SJSA1 (cell line): Measurements from ENCODE around the gene TARBP1. TPM values are rescaled to one million over a fixed set of nuclear protein-coding genes. Genes with fewer than 3 reads are reported as not detected.
"Not testable (repeated sequence)": the region's sequence is repeated elsewhere in the genome, so short reads cannot be mapped to it uniquely, and the experiment has no call there.

Experiments used
- DNase-seq, 2 experiments: peaks; one replicate each; pipeline ENCODE4 v3.0.0-alpha.2; 2015 to 2020; ENCODE audit warnings: low spot score in 2 of 2, low read depth in 1 of 2
- H3K27ac ChIP-seq: fragments of 250-450 bp; sonication (Bioruptor Pico); 2 replicates; pipeline ENCODE4 v1.5.1; 2020; ENCODE audit warnings: mild to moderate bottlenecking, moderate library complexity
- H3K27me3 ChIP-seq: fragments of 250-450 bp; sonication (Bioruptor Pico); replicated peaks from 2 replicates; pipeline ENCODE4 v1.5.1; 2020; ENCODE audit warnings: mild to moderate bottlenecking, moderate library complexity
- H3K36me3 ChIP-seq: fragments of 250-450 bp; sonication (Bioruptor Pico); 2 replicates; pipeline ENCODE4 v1.5.1; 2020; ENCODE audit warnings: mild to moderate bottlenecking
- H3K4me1 ChIP-seq: fragments of 250-450 bp; sonication (Bioruptor Pico); replicated peaks from 2 replicates; pipeline ENCODE4 v1.6.1; 2021; ENCODE audit warnings: mild to moderate bottlenecking
- H3K4me3 ChIP-seq: fragments of 250-450 bp; sonication (Bioruptor Pico); 2 replicates; pipeline ENCODE4 v1.5.1; 2020; ENCODE audit warnings: mild to moderate bottlenecking
- H3K9me3 ChIP-seq: fragments of 250-450 bp; sonication (Bioruptor Pico); replicated peaks from 2 replicates; pipeline ENCODE4 v1.5.1; 2020; ENCODE audit warnings: mild to moderate bottlenecking
- total RNA-seq: library from RNA; depleted of rRNA; stranded (reverse); fragments of >200 nt; shearing (Covaris generic); gene quantifications from 2 replicates; pipeline ENCODE4 v1.2.3, GENCODE V29; 2014

Gene TARBP1
- total RNA-seq, 1 experiment from 2014 or later: 18.9 TPM

- H3K4me3 ChIP-seq: no peak overlapping the region
- H3K27me3 ChIP-seq: no peaks in the 10 kb centered on the region
- H3K9me3 ChIP-seq: no peaks in the 10 kb centered on the region
- no peaks in the 10 kb centered on the region; the same call in 1 of the 2 replicates for H3K4me1 ChIP-seq
- H3K36me3 ChIP-seq: no peaks in the 10 kb centered on the region; the same call in 1 of the 2 replicates
- no peak overlapping the region for H3K27ac ChIP-seq
- no peak for DNase-seq
Observed at GRCh38 chr1:234400773-234401172, 78.2 kb downstream of the TARBP1 start.

GRCh38 chr1:234399515-234399914 lies 79.5 kb downstream of the TARBP1 start:
- H3K4me1 ChIP-seq, H3K27me3 ChIP-seq, H3K4me3 ChIP-seq, H3K27ac ChIP-seq, H3K9me3 ChIP-seq, DNase-seq, H3K36me3 ChIP-seq: not testable (repeated sequence)

- H3K27me3 ChIP-seq: no peaks in the 10 kb centered on the region
- DNase-seq: no peak
- no peak overlapping the region for H3K4me3 ChIP-seq
- H3K36me3 ChIP-seq: no peaks in the 10 kb centered on the region
- H3K27ac ChIP-seq: no peak overlapping the region
- no peaks in the 10 kb centered on the region; the same call in 1 of the 2 replicates for H3K4me1 ChIP-seq
- no peaks in the 10 kb centered on the region for H3K9me3 ChIP-seq
Observed at GRCh38 chr1:234398849-234399381, 80.1 kb downstream of the TARBP1 start.

GRCh38 chr1:234397732-234398131 lies 81.2 kb downstream of the TARBP1 start:
- no peak overlapping the region for H3K4me3 ChIP-seq
- H3K9me3 ChIP-seq: no peaks in the 10 kb centered on the region

GRCh38 chr1:234396871-234397270 lies 82.1 kb downstream of the TARBP1 start:
- H3K9me3 ChIP-seq: no peaks in the 10 kb centered on the region
- no peaks in the 10 kb centered on the region; the same call in 1 of the 2 replicates for H3K4me1 ChIP-seq
- H3K27ac ChIP-seq: no peak overlapping the region
- H3K4me3 ChIP-seq: no peak overlapping the region
- H3K27me3 ChIP-seq: no peaks in the 10 kb centered on the region
- H3K36me3 ChIP-seq: peaks cover 6% of the 10 kb centered on the region
- DNase-seq: no peak

More at GRCh38 chr1:234397732-234398131, 81.2 kb downstream of the TARBP1 start:
- Histone ChIP-seq H3K4me1 (no peaks in the 10 kb centered on the region; the same call in 1 of the 2 replicates), H3K27ac (no peak overlapping the region), H3K27me3 (no peaks in the 10 kb centered on the region), H3K36me3 (peaks cover 6% of the 10 kb centered on the region; the same call in 1 of the 2 replicates)
- DNase-seq: no peak

GRCh38 chr1:234396092-234396491 lies 82.9 kb downstream of the TARBP1 start:
- Histone ChIP-seq H3K9me3 (no peaks in the 10 kb centered on the region), H3K36me3 (peaks cover 6% of the 10 kb centered on the region), H3K4me3 (no peak overlapping the region), H3K4me1 (no peaks in the 10 kb centered on the region; the same call in 1 of the 2 replicates), H3K27ac (no peak overlapping the region), H3K27me3 (no peaks in the 10 kb centered on the region)
- DNase-seq: no peak

GRCh38 chr1:234395297-234395696 lies 83.7 kb downstream of the TARBP1 start:
- H3K27ac ChIP-seq: no peak overlapping the region
- no peak for DNase-seq
- no peaks in the 10 kb centered on the region for H3K9me3 ChIP-seq
- no peaks in the 10 kb centered on the region for H3K4me1 ChIP-seq
- peaks cover 9% of the 10 kb centered on the region for H3K36me3 ChIP-seq
- no peak overlapping the region for H3K4me3 ChIP-seq
- H3K27me3 ChIP-seq: no peaks in the 10 kb centered on the region

GRCh38 chr1:234393190-234393589 lies 85.8 kb downstream of the TARBP1 start:
- no peak for DNase-seq
- Histone ChIP-seq H3K9me3 (no peaks in the 10 kb centered on the region), H3K4me3 (no peak overlapping the region), H3K27me3 (no peaks in the 10 kb centered on the region), H3K36me3 (peaks cover 9% of the 10 kb centered on the region), H3K4me1 (no peaks in the 10 kb centered on the region), H3K27ac (no peak overlapping the region)

- H3K4me3 ChIP-seq: no peak overlapping the region
- H3K36me3 ChIP-seq: peaks cover 6% of the 10 kb centered on the region
- H3K4me1 ChIP-seq: no peaks in the 10 kb centered on the region
- H3K27ac ChIP-seq: no peak overlapping the region
- no peaks in the 10 kb centered on the region for H3K9me3 ChIP-seq
- DNase-seq: no peak
- H3K27me3 ChIP-seq: no peaks in the 10 kb centered on the region
Observed at GRCh38 chr1:234388094-234388493, 90.9 kb downstream of the TARBP1 start.

GRCh38 chr1:234386122-234386521 lies 92.9 kb downstream of the TARBP1 start:
- no peaks in the 10 kb centered on the region for H3K9me3 ChIP-seq
- no peak overlapping the region for H3K27ac ChIP-seq
- no peak overlapping the region for H3K4me3 ChIP-seq
- no peaks in the 10 kb centered on the region for H3K27me3 ChIP-seq
- peaks cover 9% of the 10 kb centered on the region; the same call in 1 of the 2 replicates for H3K36me3 ChIP-seq
- DNase-seq: no peak
- H3K4me1 ChIP-seq: no peaks in the 10 kb centered on the region

GRCh38 chr1:234381699-234382555 lies 97.1 kb downstream of the TARBP1 start:
- H3K36me3 ChIP-seq: peaks cover 36% of the 10 kb centered on the region
- no peak overlapping the region for H3K27ac ChIP-seq
- no peak for DNase-seq
- H3K9me3 ChIP-seq: no peaks in the 10 kb centered on the region
- no peaks in the 10 kb centered on the region for H3K4me1 ChIP-seq
- no peak overlapping the region for H3K4me3 ChIP-seq
- no peaks in the 10 kb centered on the region for H3K27me3 ChIP-seq

- H3K27me3 ChIP-seq, DNase-seq, H3K4me1 ChIP-seq, H3K9me3 ChIP-seq, H3K4me3 ChIP-seq, H3K27ac ChIP-seq: not testable (repeated sequence)
- peaks cover 52% of the 10 kb centered on the region for H3K36me3 ChIP-seq
Observed at GRCh38 chr1:234379591-234380109, 99.3 kb downstream of the TARBP1 start.

GRCh38 chr1:234375672-234376071 lies 103.3 kb downstream of the TARBP1 start:
- no peaks in the 10 kb centered on the region for H3K9me3 ChIP-seq
- no peak overlapping the region for H3K27ac ChIP-seq
- DNase-seq: no peak
- no peaks in the 10 kb centered on the region for H3K27me3 ChIP-seq
- peaks cover 54% of the 10 kb centered on the region for H3K36me3 ChIP-seq
- no peak overlapping the region for H3K4me3 ChIP-seq
- H3K4me1 ChIP-seq: peaks cover 5% of the 10 kb centered on the region

- H3K36me3 ChIP-seq: peaks cover 37% of the 10 kb centered on the region
- no peaks in the 10 kb centered on the region for H3K9me3 ChIP-seq
- no peak for DNase-seq
Observed at GRCh38 chr1:234373959-234374254, 105.1 kb downstream of the TARBP1 start.

More at GRCh38 chr1:234373959-234374254, 105.1 kb downstream of the TARBP1 start:
- Histone ChIP-seq H3K27ac (peak overlapping the region; percentile 96), H3K27me3 (no peaks in the 10 kb centered on the region), H3K4me1 (peaks cover 5% of the 10 kb centered on the region), H3K4me3 (peak overlapping the region; percentile 77)
